Lower lobe of right lung (tissue), 2 donors: Measurements from ENCODE around the gene RPL32. TPM values are rescaled to one million over a fixed set of nuclear protein-coding genes. Genes with fewer than 3 reads are reported as not detected.

Experiments
- ATAC-seq, 2 donors: fragments of 200-7000 bp; cut with Tn5 transposase; one replicate each; pipeline ENCODE4 v1.9.1; 2020 to 2022; ENCODE audit warnings: mild to moderate bottlenecking in 2 of 2, moderate library complexity in 2 of 2
- DNase-seq: peaks from one replicate; pipeline ENCODE4 v3.0.0-alpha.2; 2020
- H3K27ac ChIP-seq: fragments of 200-600 bp; one replicate; pipeline ENCODE4 v1.8.0; 2022
- H3K27me3 ChIP-seq: fragments of 200-600 bp; one replicate; pipeline ENCODE4 v1.8.0; 2022; ENCODE audit warnings: low read depth
- H3K36me3 ChIP-seq: fragments of 200-600 bp; one replicate; pipeline ENCODE4 v1.8.0; 2022; ENCODE audit warnings: mild to moderate bottlenecking
- H3K4me1 ChIP-seq: fragments of 200-600 bp; one replicate; pipeline ENCODE4 v1.8.0; 2022
- H3K4me3 ChIP-seq: fragments of 200-600 bp; one replicate; pipeline ENCODE4 v1.8.0; 2022; ENCODE audit warnings: mild to moderate bottlenecking
- H3K9me3 ChIP-seq: fragments of 200-600 bp; one replicate; pipeline ENCODE4 v1.8.0; 2022
- intact Hi-C: fragments of 100-400 bp; cut with DNase I; formaldehyde crosslinking; loops from one replicate; pipeline ENCODE4 v1.11.0; 2022
- total RNA-seq: library from RNA; stranded (reverse); fragmentation: NEBNext Ultra II Directional; extraction: Animal tissue kit (Norgen Biotek cat#: 25700); gene quantifications from one replicate; pipeline ENCODE4 v1.2.1, GENCODE V29; 2021
- TF ChIP-seq, protein P1 (sequence below): fragments of 200-600 bp; IDR thresholded peaks from one replicate; pipeline ENCODE4 v1.8.0; 2022; ENCODE audit warnings: antibody characterized with exemption, mild to moderate bottlenecking
- donor health status: DM: no; HTN: yes; CAD: no; lungs with severe emphysema.

Gene RPL32
- total RNA-seq, 1 donor from 2014 or later, result 1,243 TPM

- no peaks in the 10 kb centered on the region for H3K4me1 ChIP-seq
- no peak overlapping the region for H3K4me3 ChIP-seq
- peaks cover 71% of the 10 kb centered on the region for H3K36me3 ChIP-seq
- H3K27ac ChIP-seq, result no peak overlapping the region
- no peaks in the 10 kb centered on the region for H3K27me3 ChIP-seq
- TF ChIP-seq, protein P1, sequence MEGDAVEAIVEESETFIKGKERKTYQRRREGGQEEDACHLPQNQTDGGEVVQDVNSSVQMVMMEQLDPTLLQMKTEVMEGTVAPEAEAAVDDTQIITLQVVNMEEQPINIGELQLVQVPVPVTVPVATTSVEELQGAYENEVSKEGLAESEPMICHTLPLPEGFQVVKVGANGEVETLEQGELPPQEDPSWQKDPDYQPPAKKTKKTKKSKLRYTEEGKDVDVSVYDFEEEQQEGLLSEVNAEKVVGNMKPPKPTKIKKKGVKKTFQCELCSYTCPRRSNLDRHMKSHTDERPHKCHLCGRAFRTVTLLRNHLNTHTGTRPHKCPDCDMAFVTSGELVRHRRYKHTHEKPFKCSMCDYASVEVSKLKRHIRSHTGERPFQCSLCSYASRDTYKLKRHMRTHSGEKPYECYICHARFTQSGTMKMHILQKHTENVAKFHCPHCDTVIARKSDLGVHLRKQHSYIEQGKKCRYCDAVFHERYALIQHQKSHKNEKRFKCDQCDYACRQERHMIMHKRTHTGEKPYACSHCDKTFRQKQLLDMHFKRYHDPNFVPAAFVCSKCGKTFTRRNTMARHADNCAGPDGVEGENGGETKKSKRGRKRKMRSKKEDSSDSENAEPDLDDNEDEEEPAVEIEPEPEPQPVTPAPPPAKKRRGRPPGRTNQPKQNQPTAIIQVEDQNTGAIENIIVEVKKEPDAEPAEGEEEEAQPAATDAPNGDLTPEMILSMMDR, result no peak
- DNase-seq (no peak), ATAC-seq (no peak)
- no peaks in the 10 kb centered on the region for H3K9me3 ChIP-seq
- intact Hi-C loops, result no loop called here
These were observed 12.6 kb downstream of the RPL32 start for GRCh38 chr3:12828751-12829150.

DNA sequence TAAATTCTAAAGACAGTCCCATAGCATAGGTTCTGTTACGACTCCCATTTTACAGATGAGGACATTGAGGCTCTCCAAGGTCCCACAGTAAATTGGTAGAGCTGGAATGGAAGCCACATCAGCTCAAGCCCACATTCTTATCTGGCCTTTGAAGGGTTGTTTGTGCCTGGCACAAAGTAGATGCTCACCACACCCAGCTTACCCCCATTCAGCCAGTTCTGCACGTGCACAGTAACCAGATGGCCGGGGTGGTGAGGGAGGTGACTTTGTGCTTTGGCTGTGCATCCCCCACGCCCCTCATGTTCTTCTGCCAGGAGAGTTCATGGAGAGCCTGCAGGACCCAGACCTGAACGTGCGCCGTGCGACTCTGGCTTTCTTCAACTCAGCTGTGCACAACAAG lies 16.2 kb downstream of the RPL32 start:
- TF ChIP-seq, protein P1, result no peak
- DNase-seq, result no peak
- Histone ChIP-seq H3K27me3 (no peaks in the 10 kb centered on the region), H3K4me3 (no peak overlapping the region), H3K4me1 (no peaks in the 10 kb centered on the region), H3K27ac (no peak overlapping the region), H3K36me3 (peaks cover 39% of the 10 kb centered on the region), H3K9me3 (no peaks in the 10 kb centered on the region)
- ATAC-seq, result no peak
- intact Hi-C loops, result no loop called here

DNA sequence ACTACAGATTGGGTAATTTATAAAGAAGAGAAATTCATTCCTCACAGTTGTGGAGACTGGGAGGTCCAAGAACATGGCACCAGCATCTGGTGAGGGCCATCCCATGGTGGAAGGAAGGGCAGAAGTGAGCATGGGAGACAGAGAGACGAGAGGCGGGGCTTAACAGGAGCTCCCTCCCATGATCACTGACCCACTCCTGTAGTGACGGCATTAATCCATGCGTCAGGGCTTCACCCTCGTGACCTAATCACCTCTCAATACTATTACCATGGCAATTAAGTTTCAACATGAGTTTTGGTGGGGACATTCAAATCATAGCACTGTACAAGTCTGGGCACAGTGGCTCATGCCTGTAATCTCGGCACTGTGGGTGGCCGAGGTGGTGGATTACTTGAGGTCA lies 17.1 kb downstream of the RPL32 start:
- DNase-seq, result no peak
- intact Hi-C loops, result no loop called here
- Histone ChIP-seq H3K27me3 (no peaks in the 10 kb centered on the region), H3K36me3 (peaks cover 33% of the 10 kb centered on the region), H3K9me3 (no peaks in the 10 kb centered on the region), H3K4me1 (no peaks in the 10 kb centered on the region), H3K27ac (no peak overlapping the region), H3K4me3 (no peak overlapping the region)
- TF ChIP-seq, protein P1, result no peak
- ATAC-seq, result no peak

- ATAC-seq, result no peak
- no peak overlapping the region for H3K4me3 ChIP-seq
- H3K27me3 ChIP-seq, result no peaks in the 10 kb centered on the region
- intact Hi-C loops, result no loop called here
- H3K9me3 ChIP-seq, result no peaks in the 10 kb centered on the region
- DNase-seq, result no peak
- no peak overlapping the region for H3K27ac ChIP-seq
- no peaks in the 10 kb centered on the region for H3K4me1 ChIP-seq
- TF ChIP-seq, protein P1, result no peak
- H3K36me3 ChIP-seq, result peaks cover 28% of the 10 kb centered on the region
These were observed 18.5 kb downstream of the RPL32 start for GRCh38 chr3:12822725-12823373.

- ATAC-seq (no peak), DNase-seq (no peak)
- no peaks in the 10 kb centered on the region for H3K4me1 ChIP-seq
- H3K27ac ChIP-seq, result no peak overlapping the region
- intact Hi-C loops, result no loop called here
- H3K4me3 ChIP-seq, result no peak overlapping the region
- TF ChIP-seq, protein P1, result no peak
- peaks cover 36% of the 10 kb centered on the region for H3K36me3 ChIP-seq
- no peaks in the 10 kb centered on the region for H3K27me3 ChIP-seq
- no peaks in the 10 kb centered on the region for H3K9me3 ChIP-seq
These were observed 22.6 kb downstream of the RPL32 start for GRCh38 chr3:12818773-12819172.
